GM12874 (cell line): ENCODE results near the gene ARID1B.

Experiments
- CTCF ChIP-seq: IDR thresholded peaks from 2 replicates; pipeline ENCODE4 v1.5.1; 2011; ENCODE audit warnings: low read depth, mild to moderate bottlenecking, control low read depth, low read length, moderate library complexity; ENCODE audit not compliant: insufficient read depth

Gene ARID1B

GRCh38 chr6:157090736-157091135 is 313.6 kb downstream of the ARID1B start:
- TF ChIP-seq CTCF = no peak

- TF ChIP-seq CTCF = no peak
Observed at GRCh38 chr6:157091243-157091642, 314.1 kb downstream of the ARID1B start.

- TF ChIP-seq CTCF = no peak
Observed at GRCh38 chr6:157091856-157092460, 314.8 kb downstream of the ARID1B start.

GRCh38 chr6:157092736-157093135 is 315.6 kb downstream of the ARID1B start:
- no peak for TF ChIP-seq CTCF

GRCh38 chr6:157093536-157093935 is 316.4 kb downstream of the ARID1B start:
- TF ChIP-seq CTCF = no peak

- no peak for TF ChIP-seq CTCF
Observed at GRCh38 chr6:157094038-157094437, 316.9 kb downstream of the ARID1B start.

- TF ChIP-seq CTCF = no peak
Observed at GRCh38 chr6:157095084-157095483, 317.9 kb downstream of the ARID1B start.
